Stimulated activated naive CD8-positive, alpha-beta T cell treated with anti-CD3 and anti-CD28 coated beads, Interleukin-15, Interleukin-2, amounts not matched to agents 100 ng/mL and 50 ng/mL, for 24 hours (primary cell): ENCODE data around the gene TCF4.
A peak's percentile ranks its signal among the peaks of the same experiment; 100 is the strongest.

Experiments used
- H3K27ac Mint-ChIP-seq: one replicate; pipeline ENCODE4 v1.8.0; 2021; ENCODE audit warnings: mild to moderate bottlenecking, mixed read lengths
- H3K27me3 Mint-ChIP-seq: one replicate; pipeline ENCODE4 v1.8.0; 2021; ENCODE audit warnings: mixed read lengths
- H3K36me3 Mint-ChIP-seq: one replicate; pipeline ENCODE4 v1.8.0; 2021; ENCODE audit warnings: low read depth, mixed read lengths
- H3K4me1 Mint-ChIP-seq: one replicate; pipeline ENCODE4 v1.8.0; 2021; ENCODE audit warnings: low read depth, mixed read lengths
- H3K4me3 Mint-ChIP-seq: one replicate; pipeline ENCODE4 v1.8.0; 2021; ENCODE audit warnings: mild to moderate bottlenecking, mixed read lengths
- H3K9me3 Mint-ChIP-seq: one replicate; pipeline ENCODE4 v1.8.0; 2021; ENCODE audit warnings: mixed read lengths

Gene TCF4

GRCh38 chr18:55284614-55285013 lies 303.4 kb downstream of the TCF4 start:
- no peak overlapping the region for H3K27ac Mint-ChIP-seq

GRCh38 chr18:55283309-55283708 lies 304.7 kb downstream of the TCF4 start:
- Mint-ChIP-seq H3K27me3 (no peaks in the 10 kb centered on the region), H3K4me3 (no peak overlapping the region)

More at GRCh38 chr18:55284614-55285013, 303.4 kb downstream of the TCF4 start:
- Mint-ChIP-seq H3K36me3 (no peaks in the 10 kb centered on the region), H3K4me3 (no peak overlapping the region), H3K27me3 (no peaks in the 10 kb centered on the region), H3K4me1 (peaks cover 3% of the 10 kb centered on the region), H3K9me3 (no peaks in the 10 kb centered on the region)

GRCh38 chr18:55280503-55280902 lies 307.5 kb downstream of the TCF4 start:
- H3K9me3 Mint-ChIP-seq: no peaks in the 10 kb centered on the region
- no peaks in the 10 kb centered on the region for H3K27me3 Mint-ChIP-seq
- no peak overlapping the region for H3K4me3 Mint-ChIP-seq
- no peak overlapping the region for H3K27ac Mint-ChIP-seq
- peaks cover 5% of the 10 kb centered on the region for H3K36me3 Mint-ChIP-seq
- no peaks in the 10 kb centered on the region for H3K4me1 Mint-ChIP-seq

More at GRCh38 chr18:55283309-55283708, 304.7 kb downstream of the TCF4 start:
- no peaks in the 10 kb centered on the region for H3K9me3 Mint-ChIP-seq
- peaks cover 3% of the 10 kb centered on the region for H3K4me1 Mint-ChIP-seq
- no peak overlapping the region for H3K27ac Mint-ChIP-seq
- H3K36me3 Mint-ChIP-seq: no peaks in the 10 kb centered on the region

GRCh38 chr18:55275039-55275901 lies 312.7 kb downstream of the TCF4 start:
- Mint-ChIP-seq H3K4me1 (no peaks in the 10 kb centered on the region), H3K27ac (no peak overlapping the region), H3K4me3 (no peak overlapping the region), H3K9me3 (no peaks in the 10 kb centered on the region), H3K36me3 (peaks cover 5% of the 10 kb centered on the region), H3K27me3 (no peaks in the 10 kb centered on the region)

DNA sequence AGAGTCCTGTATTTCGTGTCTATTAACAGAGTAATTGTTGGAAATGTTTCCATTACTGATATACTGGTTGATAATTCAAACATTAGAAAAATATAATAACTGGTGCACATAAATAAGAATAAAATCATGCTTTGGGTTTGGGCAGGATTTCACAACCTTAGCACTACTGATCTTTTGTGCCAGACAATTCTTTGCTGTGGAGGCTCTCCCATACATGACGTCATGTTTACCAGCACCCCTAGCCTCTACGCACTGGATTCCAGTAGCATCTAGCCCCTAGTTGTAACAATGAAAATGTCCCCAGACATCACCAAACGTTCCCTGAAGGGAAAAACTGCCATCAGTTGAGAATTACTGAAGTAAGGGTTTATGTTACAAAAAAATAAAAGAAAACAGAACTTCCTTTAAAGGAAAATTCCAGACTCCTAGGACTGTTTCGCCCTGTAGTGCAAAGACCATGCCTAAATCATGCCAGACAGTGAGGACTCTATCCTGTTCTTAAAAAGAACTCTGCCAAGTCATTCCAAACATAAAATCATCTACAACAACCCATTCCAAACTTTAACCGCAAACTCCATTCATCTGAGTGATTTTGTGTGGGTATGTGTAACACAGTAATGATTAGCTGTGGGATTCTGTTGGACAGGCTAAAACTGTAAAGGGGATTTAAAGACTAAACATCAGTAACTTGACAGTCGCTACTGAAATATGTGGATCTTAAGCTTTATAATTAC lies 315.3 kb downstream of the TCF4 start:
- Mint-ChIP-seq H3K4me3 (no peak overlapping the region), H3K27me3 (no peaks in the 10 kb centered on the region), H3K27ac (no peak overlapping the region), H3K4me1 (peaks cover 12% of the 10 kb centered on the region), H3K9me3 (peaks cover 4% of the 10 kb centered on the region), H3K36me3 (peaks cover 7% of the 10 kb centered on the region)

DNA sequence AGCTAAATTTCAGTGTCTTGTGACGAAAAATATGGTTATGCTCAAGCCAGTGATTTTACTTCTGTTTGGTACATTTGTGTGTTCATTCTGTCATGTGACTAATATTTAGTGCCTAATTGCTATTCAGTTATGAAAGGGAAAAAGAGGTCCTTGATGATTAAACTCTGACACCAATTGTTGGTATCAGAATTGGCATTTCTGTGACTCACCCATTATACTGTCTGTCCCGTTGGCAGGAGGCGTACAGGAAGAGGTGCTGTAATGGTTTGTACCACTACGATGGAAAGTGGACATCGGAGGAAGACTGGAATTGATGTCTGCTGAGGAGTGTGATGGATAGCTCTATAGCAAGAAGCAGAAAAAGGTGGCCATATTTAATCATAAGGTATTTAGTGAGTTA lies 318.4 kb downstream of the TCF4 start:
- Mint-ChIP-seq H3K4me3 (no peak overlapping the region), H3K27ac (no peak overlapping the region), H3K9me3 (peaks cover 4% of the 10 kb centered on the region), H3K36me3 (peaks cover 5% of the 10 kb centered on the region), H3K4me1 (peaks cover 16% of the 10 kb centered on the region), H3K27me3 (no peaks in the 10 kb centered on the region)

DNA sequence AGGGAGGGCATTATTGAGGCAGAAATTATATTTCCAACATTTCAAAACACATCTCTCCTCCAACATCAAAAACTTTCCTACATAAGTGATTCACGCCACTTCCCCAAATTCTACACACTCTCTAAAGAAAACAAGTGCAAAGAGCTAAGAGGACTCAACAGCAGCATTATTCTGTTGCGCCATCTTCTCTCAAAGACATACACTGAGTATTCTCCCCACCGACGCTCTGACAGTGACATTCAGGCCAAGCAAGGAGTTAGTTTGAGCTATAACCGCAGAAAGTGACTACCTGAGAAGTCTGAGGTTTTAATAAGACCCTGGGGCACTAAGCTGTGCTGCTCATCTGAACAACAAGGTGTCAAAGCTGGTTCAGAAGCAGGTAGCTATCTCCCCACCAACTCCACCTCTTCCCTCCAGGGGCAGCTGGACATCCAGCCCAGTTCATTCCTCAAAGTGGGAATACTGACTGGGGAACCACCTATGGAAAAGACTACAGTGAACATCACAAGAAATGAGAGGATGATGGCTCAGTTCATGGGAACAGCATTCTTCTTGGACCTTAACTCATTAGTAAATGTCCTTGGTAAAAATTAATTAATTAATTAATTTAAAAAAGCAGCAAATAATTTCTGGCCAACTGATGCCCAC lies 319.2 kb downstream of the TCF4 start:
- Mint-ChIP-seq H3K4me1 (peaks cover 18% of the 10 kb centered on the region), H3K4me3 (no peak overlapping the region), H3K36me3 (peaks cover 5% of the 10 kb centered on the region), H3K27me3 (no peaks in the 10 kb centered on the region), H3K9me3 (peaks cover 4% of the 10 kb centered on the region), H3K27ac (peak overlapping the region; percentile 76)

DNA sequence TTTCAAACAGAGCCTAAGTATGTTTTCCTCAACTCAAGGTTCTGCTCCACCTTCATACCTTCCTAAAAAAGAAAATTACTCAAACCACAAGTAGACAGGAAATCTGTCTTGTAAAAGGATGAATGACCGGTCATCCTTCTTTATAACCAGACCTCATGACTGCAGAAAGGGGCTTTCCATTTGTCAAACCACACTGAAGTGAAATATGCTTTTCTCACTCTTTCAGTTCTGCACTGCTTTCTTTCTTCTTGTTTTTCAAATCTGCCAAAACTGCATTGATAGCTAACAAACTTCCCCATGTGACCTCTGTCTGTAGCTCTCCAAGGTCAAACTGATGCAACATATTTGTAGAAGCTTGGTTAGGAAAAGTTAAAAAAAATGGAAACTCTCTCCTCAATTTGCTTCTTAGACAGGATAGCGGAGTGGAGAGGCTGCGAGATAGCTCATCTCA lies 319.8 kb downstream of the TCF4 start:
- peaks cover 5% of the 10 kb centered on the region for H3K36me3 Mint-ChIP-seq
- no peaks in the 10 kb centered on the region for H3K27me3 Mint-ChIP-seq
- H3K27ac Mint-ChIP-seq: peak overlapping the region; percentile 76
- H3K4me3 Mint-ChIP-seq: no peak overlapping the region
- H3K4me1 Mint-ChIP-seq: peaks cover 18% of the 10 kb centered on the region
- H3K9me3 Mint-ChIP-seq: peaks cover 4% of the 10 kb centered on the region

DNA sequence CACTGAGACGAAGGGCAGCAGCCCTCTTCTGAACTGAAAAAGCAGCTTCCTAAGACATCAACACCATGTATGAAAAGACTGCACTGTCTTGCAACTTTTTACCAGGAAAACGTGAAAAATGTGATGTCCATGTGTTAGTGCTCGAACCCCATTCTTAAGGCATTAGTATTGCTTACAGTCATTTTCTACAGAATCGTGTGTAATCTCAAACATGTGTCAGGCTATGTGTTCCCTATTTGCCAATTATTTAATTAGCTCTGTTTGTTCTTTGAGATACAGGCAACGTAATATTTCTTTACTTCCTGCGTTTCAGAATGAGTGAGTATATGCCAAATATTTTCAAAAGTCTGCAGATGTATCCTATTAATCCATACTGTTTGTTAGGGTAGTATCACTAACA lies 321.0 kb downstream of the TCF4 start:
- Mint-ChIP-seq H3K27me3 (no peaks in the 10 kb centered on the region), H3K27ac (no peak overlapping the region)

DNA sequence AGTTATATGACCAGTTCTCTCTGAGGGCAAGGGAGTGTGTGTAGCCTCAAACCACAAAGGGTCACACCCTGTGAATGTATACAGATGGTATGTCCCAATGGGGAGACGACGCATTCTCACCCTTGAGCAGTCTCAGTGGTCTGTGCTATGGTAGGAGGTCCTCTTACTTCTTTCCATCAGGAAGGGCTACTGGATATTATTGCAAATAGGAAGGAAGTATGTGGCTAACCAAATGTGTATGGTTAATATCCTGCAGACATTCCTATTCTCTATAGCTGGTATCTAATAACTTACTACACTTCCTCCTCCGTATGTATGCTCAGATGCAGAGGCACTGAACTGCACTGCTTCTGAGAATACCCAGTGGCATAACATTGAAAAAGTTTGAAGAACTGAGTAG lies 322.0 kb downstream of the TCF4 start:
- H3K4me1 Mint-ChIP-seq: peaks cover 18% of the 10 kb centered on the region
- no peak overlapping the region for H3K4me3 Mint-ChIP-seq
- no peak overlapping the region for H3K27ac Mint-ChIP-seq
- peaks cover 4% of the 10 kb centered on the region for H3K9me3 Mint-ChIP-seq
- H3K27me3 Mint-ChIP-seq: no peaks in the 10 kb centered on the region
- peaks cover 5% of the 10 kb centered on the region for H3K36me3 Mint-ChIP-seq

More for the DNA sequence above, 321.0 kb downstream of the TCF4 start:
- Mint-ChIP-seq H3K9me3 (peaks cover 4% of the 10 kb centered on the region), H3K36me3 (peaks cover 5% of the 10 kb centered on the region), H3K4me1 (peaks cover 18% of the 10 kb centered on the region), H3K4me3 (no peak overlapping the region)

DNA sequence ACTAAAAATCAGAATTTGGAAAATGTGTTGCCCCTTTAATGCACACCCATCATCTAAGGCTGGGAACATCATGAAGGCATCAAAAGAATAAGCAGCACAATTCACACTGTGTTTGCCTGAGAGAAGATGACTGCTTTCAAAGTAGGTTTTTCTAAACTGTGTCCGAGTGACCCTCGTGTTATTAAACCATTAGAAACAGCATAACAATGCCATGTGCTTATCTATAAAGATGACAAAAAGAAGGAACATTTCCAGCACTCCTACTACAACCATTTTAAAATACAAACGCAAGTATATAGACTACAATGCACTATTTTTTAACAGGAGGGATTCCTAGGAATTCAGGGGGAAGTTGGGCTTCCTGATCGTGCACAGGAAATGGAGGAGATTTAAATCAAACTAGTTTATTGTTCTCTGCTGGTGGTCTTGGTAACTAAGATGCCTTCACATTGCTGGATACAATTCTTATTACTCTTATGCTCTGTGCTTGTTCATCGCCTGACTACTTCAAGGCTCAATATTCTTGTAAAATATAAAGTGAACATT lies 322.8 kb downstream of the TCF4 start:
- no peak overlapping the region for H3K4me3 Mint-ChIP-seq
- H3K4me1 Mint-ChIP-seq: peaks cover 18% of the 10 kb centered on the region
- H3K27me3 Mint-ChIP-seq: no peaks in the 10 kb centered on the region
- no peak overlapping the region for H3K27ac Mint-ChIP-seq
- peaks cover 4% of the 10 kb centered on the region for H3K9me3 Mint-ChIP-seq
- H3K36me3 Mint-ChIP-seq: peaks cover 5% of the 10 kb centered on the region

- no peak overlapping the region for H3K27ac Mint-ChIP-seq
- peaks cover 18% of the 10 kb centered on the region for H3K4me1 Mint-ChIP-seq
- H3K36me3 Mint-ChIP-seq: no peaks in the 10 kb centered on the region
- no peak overlapping the region for H3K4me3 Mint-ChIP-seq
- no peaks in the 10 kb centered on the region for H3K27me3 Mint-ChIP-seq
- H3K9me3 Mint-ChIP-seq: no peaks in the 10 kb centered on the region
Observed at GRCh38 chr18:55264108-55264507, 323.9 kb downstream of the TCF4 start.

DNA sequence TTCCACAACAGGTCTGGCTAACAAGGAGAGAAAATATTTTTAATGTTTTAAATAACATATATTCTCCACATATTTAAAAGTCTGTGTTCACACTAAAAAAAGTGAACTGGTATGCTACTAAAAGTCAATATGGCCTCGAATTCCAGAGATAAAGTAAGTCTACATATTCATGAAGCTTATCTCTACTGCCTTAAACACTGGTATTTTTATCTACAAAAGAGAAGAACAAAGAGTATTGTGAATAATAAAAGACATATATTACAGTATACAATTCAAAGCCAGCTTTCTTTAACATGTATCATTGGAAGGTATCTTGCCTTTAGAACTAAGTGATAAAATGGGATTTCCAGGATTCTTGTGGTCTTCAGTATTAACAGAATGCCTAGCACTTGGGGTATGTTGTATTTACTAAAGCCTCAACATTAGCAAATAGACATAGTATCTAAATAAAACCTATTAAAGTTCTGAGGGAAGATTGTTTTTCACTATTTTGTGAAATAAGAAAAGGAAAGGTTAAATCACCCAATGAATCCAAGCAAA lies 325.9 kb downstream of the TCF4 start:
- Mint-ChIP-seq H3K27ac (no peak overlapping the region), H3K4me1 (peaks cover 5% of the 10 kb centered on the region)

DNA sequence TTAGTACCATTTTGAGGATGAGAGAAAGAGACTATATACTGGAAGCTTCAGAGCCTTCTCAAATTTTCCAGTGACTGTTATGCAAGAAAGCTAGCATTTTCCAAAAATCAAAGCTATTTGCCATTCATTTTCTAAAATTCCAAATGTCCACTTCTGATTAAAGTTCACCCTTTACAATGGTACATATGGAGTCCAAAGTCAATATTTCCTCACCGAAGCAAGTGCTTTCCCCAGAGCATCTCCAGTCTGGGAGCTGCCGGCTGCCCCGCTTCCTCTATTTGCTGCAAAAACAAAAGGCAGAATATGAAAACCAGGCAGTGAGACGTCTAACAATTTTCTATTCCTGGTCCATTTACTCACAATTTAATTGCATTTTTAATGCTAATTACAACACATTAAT lies 326.7 kb downstream of the TCF4 start:
- no peak overlapping the region for H3K27ac Mint-ChIP-seq
- H3K9me3 Mint-ChIP-seq: no peaks in the 10 kb centered on the region
- H3K4me3 Mint-ChIP-seq: no peak overlapping the region
- H3K27me3 Mint-ChIP-seq: no peaks in the 10 kb centered on the region
- peaks cover 5% of the 10 kb centered on the region for H3K4me1 Mint-ChIP-seq
- H3K36me3 Mint-ChIP-seq: no peaks in the 10 kb centered on the region

More for the DNA sequence above, 325.9 kb downstream of the TCF4 start:
- Mint-ChIP-seq H3K36me3 (no peaks in the 10 kb centered on the region), H3K27me3 (no peaks in the 10 kb centered on the region), H3K4me3 (no peak overlapping the region), H3K9me3 (no peaks in the 10 kb centered on the region)
